ENCODE results near the gene SLC22A23.

The SLC22A23 gene

GRCh38 chr6:3320238-3320811, 136.5 kb downstream of the SLC22A23 start:
- TF ChIP-seq ZFX (IDR thresholded peaks at IDR 0.05) (no peak), CTCF (conservative IDR thresholded peaks at IDR 0.05) (no peak)
- no peak overlapping the region for H3K27ac ChIP-seq

GRCh38 chr6:3319610-3320200, 137.1 kb downstream of the SLC22A23 start:
- H3K27ac ChIP-seq, result no peak overlapping the region
- no peak for TF ChIP-seq CTCF (conservative IDR thresholded peaks at IDR 0.05)

GRCh38 chr6:3318821-3319540, 137.9 kb downstream of the SLC22A23 start:
- H3K27ac ChIP-seq, result no peak overlapping the region

GRCh38 chr6:3318226-3318625, 138.6 kb downstream of the SLC22A23 start:
- TF ChIP-seq CTCF (conservative IDR thresholded peaks at IDR 0.05) (no peak), ZFX (IDR thresholded peaks at IDR 0.05) (no peak)

More at GRCh38 chr6:3318821-3319540, 137.9 kb downstream of the SLC22A23 start:
- TF ChIP-seq ZFX (IDR thresholded peaks at IDR 0.05), result no peak
- no peak for TF ChIP-seq CTCF (conservative IDR thresholded peaks at IDR 0.05)

GRCh38 chr6:3317741-3318211, 139.1 kb downstream of the SLC22A23 start:
- TF ChIP-seq CTCF (conservative IDR thresholded peaks at IDR 0.05) (no peak), ZFX (IDR thresholded peaks at IDR 0.05) (no peak)
- H3K27ac ChIP-seq, result no peak overlapping the region

More at GRCh38 chr6:3318226-3318625, 138.6 kb downstream of the SLC22A23 start:
- H3K27ac ChIP-seq, result no peak overlapping the region

GRCh38 chr6:3316818-3317217, 140.0 kb downstream of the SLC22A23 start:
- TF ChIP-seq ZFX (IDR thresholded peaks at IDR 0.05) (no peak), CTCF (conservative IDR thresholded peaks at IDR 0.05) (no peak)
- H3K27ac ChIP-seq, result no peak overlapping the region

GRCh38 chr6:3316331-3316730, 140.5 kb downstream of the SLC22A23 start:
- TF ChIP-seq CTCF (conservative IDR thresholded peaks at IDR 0.05), result no peak
- TF ChIP-seq ZFX (IDR thresholded peaks at IDR 0.05), result no peak
- no peak overlapping the region for H3K27ac ChIP-seq

All from C4-2B (cell line).